ENCODE data around the gene SRM.
"Not testable (repeated sequence)": the region's sequence is repeated elsewhere in the genome, so short reads cannot be mapped to it uniquely, and the experiment has no call there.

The SRM gene

GRCh38 chr1:11019358-11019757 is 40.5 kb downstream of the SRM start:
- DNase-seq (ENCODE audit: low spot score) = not testable (repeated sequence)

- DNase-seq (ENCODE audit: low spot score) = no peak
Observed at GRCh38 chr1:11013160-11013531, 46.7 kb downstream of the SRM start.

DNA sequence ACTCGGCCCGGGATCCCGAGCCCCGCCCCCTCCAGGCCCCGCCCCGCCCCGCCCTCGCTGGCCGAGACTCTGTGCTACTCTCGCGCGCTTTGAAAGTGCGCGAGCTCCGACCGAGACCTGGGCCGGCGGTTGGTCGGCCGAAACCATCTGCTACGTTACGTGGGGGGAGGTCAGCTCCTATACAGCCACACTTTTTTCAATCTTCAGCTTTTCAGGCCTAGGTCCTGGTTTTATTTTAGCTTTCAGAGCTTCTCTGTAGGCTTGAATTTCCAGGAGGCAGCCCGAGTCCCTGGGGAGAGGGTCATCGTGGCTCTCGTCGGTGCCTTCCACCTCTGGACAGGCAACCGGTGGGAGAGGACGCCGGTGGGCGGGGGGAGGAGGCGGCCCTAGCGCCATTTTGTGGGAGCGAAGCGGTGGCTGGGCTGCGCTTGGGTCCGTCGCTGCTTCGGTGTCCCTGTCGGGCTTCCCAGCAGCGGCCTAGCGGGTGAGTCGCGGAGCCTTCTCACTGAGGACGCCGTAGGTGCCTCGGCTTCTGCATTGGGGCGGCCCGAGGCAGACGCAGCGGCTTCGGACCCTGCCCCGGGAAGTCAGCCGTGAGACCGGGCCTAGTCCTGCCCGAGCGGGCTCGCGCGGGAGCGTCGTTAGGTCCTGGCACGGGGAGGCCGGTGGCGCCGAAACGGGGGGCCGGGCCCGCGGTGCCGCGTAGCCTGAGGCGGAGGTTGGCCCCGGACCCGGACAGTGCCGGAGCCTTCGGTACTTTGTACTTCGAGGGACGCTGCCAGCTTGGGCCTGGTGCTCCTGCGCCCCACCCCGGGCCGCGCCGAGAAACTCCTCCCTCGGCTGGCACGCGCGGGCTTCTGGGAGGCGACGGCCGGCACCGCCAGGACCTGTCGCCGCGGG is 47.3 kb downstream of the SRM start, which contains the start of gene TARDBP:
TARDBP (plus strand) TSS at position 395 of the 900 bp plus-strand sequence. CDS start 1,074 bp downstream, outside the sequence.
- DNase-seq (ENCODE audit: low spot score) = peak; percentile 94

All from ecto neural progenitor cell (in vitro differentiated cells).